Measurements from ENCODE around the gene MCRIP2. TPM values are rescaled to one million over a fixed set of nuclear protein-coding genes. Genes with fewer than 3 reads are reported as not detected.

The MCRIP2 gene
- total and polyA plus RNA-seq, 2 of the 8 experiments (the other 6 are each of a cell fraction or from before 2014, with no cell fraction given): 45.4 to 75.5 TPM

GRCh38 chr16:609316-609715 lies 32.3 kb upstream of the MCRIP2 start:
- no peak for TF ChIP-seq SIRT6 (IDR thresholded peaks at IDR 0.05; ENCODE audit: low read length)
- TF ChIP-seq TAF7 (optimal IDR thresholded peaks at IDR 0.05; ENCODE audit: borderline replicate concordance, low read depth, low read length): no peak
- no peak for TF ChIP-seq CREB1 (IDR thresholded peaks at IDR 0.05)
- TF ChIP-seq CBX8 (IDR thresholded peaks at IDR 0.05; ENCODE audit: borderline replicate concordance, low read depth, low read length): no peak
- no peak for TF ChIP-seq KDM5A (IDR thresholded peaks at IDR 0.05; ENCODE audit: low read length)
- no peak for TF ChIP-seq SP1 (IDR thresholded peaks at IDR 0.05; ENCODE audit: low read depth, low read length)
- no peak for TF ChIP-seq EGR1 (IDR thresholded peaks at IDR 0.05; ENCODE audit: borderline replicate concordance, low read depth, low read length)
- no peak for TF ChIP-seq BCL11A (IDR thresholded peaks at IDR 0.05; ENCODE audit: low read depth in 2 of 2, low read length in 2 of 2)
- no peak for TF ChIP-seq CBX5 (IDR thresholded peaks at IDR 0.05; ENCODE audit: low read depth, low read length)
- no peak for TF ChIP-seq POLR2A (IDR thresholded peaks at IDR 0.05; ENCODE audit: control extremely low read depth in 1 of 2, low read depth in 2 of 2, low read length in 2 of 2)
- no peak for TF ChIP-seq KDM1A (IDR thresholded peaks at IDR 0.05; ENCODE audit: borderline replicate concordance, low read length)
- TF ChIP-seq POLR2AphosphoS5 (IDR thresholded peaks at IDR 0.05; ENCODE audit: low read depth, low read length): no peak
- POLR2A ChIA-PET (ENCODE audit: partially characterized antibody): interaction anchor here (1.4 to 1.5 kb wide), 2 partner anchors 22 to 24 kb away, joined by 3 to 5 read pairs; partner anchors contain the start of gene WFIKKN1

More at GRCh38 chr16:609316-609715, 32.3 kb upstream of the MCRIP2 start:
- Histone ChIP-seq H3K56ac (replicated peaks; ENCODE audit: insufficient read length, low read depth, low read length) (no peak overlapping the region), H3K4me2 (ENCODE audit: insufficient read depth in 1 of 2, low read depth in 2 of 2, low read length in 2 of 2) (no peak overlapping the region), H3K4ac (replicated peaks; ENCODE audit: insufficient read length, low read depth, low read length) (no peak overlapping the region), H3K4me1 (replicated peaks in 1 of 4; ENCODE audit: control insufficient read depth in 3 of 4, insufficient read depth in 4 of 4, low read length in 3 of 4) (no peaks in the 10 kb centered on the region; a peak in 1 of 7 replicates), H3K23me2 (ENCODE audit: low read depth, low read length) (no peaks in the 10 kb centered on the region), H3K4me3 (ENCODE audit: extremely low read depth in 1 of 4, insufficient read depth in 2 of 4, low read depth in 3 of 4, low read length in 4 of 4) (no peak overlapping the region), H2AFZ (ENCODE audit: low read length) (no peak overlapping the region), H3K18ac (ENCODE audit: extremely low read depth, low read length) (no peak overlapping the region), H3K23ac (ENCODE audit: insufficient read length) (no peak overlapping the region), H2BK120ac (replicated peaks; ENCODE audit: low read depth, low read length) (no peak overlapping the region), H3K9me3 (ENCODE audit: insufficient read depth in 2 of 2, low read depth in 1 of 2, low read length in 1 of 2) (peaks cover 7 to 9% of the 10 kb centered on the region in 2 experiments; a peak in 3 of 4 replicates), H2BK20ac (ENCODE audit: low read length) (no peak overlapping the region), H4K8ac (ENCODE audit: extremely low read depth, insufficient read depth, low read length) (no peak overlapping the region), H3K27me3 (replicated peaks in 1 of 4; ENCODE audit: control insufficient read depth in 3 of 4, extremely low read depth in 1 of 4, insufficient read depth in 3 of 4, low read length in 3 of 4) (no peaks in the 10 kb centered on the region), H3K27ac (ENCODE audit: low read depth, low read length) (no peak overlapping the region), H2BK12ac (ENCODE audit: low read depth, low read length) (no peak overlapping the region), H4K5ac (ENCODE audit: insufficient read length, low read depth, low read length) (no peak overlapping the region), H2BK5ac (ENCODE audit: low read depth, low read length) (no peak overlapping the region), H3K36me3 (ENCODE audit: control insufficient read depth in 2 of 4, insufficient read depth in 4 of 4, low read length in 3 of 4) (no peaks in the 10 kb centered on the region), H3K9ac (replicated peaks in 1 of 4; ENCODE audit: extremely low read depth in 1 of 4, low read depth in 3 of 4, low read length in 3 of 4) (no peak overlapping the region), H2BK15ac (ENCODE audit: low read length) (no peak overlapping the region), H3K79me2 (ENCODE audit: control insufficient read depth in 1 of 2, insufficient read depth in 2 of 2, low read length in 2 of 2) (peaks cover 0 to 2% of the 10 kb centered on the region in 2 experiments; a peak in 1 of 4 replicates), H4K91ac (replicated peaks; ENCODE audit: insufficient read length, low read length) (no peak overlapping the region), H3K14ac (ENCODE audit: insufficient read length) (no peak overlapping the region), H2AK5ac (ENCODE audit: low read depth, low read length) (no peak overlapping the region), H3K79me1 (ENCODE audit: low read depth, low read length) (peaks cover 6% of the 10 kb centered on the region), H4K20me1 (replicated peaks in 1 of 2; ENCODE audit: control insufficient read depth in 1 of 2, insufficient read depth in 2 of 2, low read length in 2 of 2) (peaks cover 0 to 9% of the 10 kb centered on the region in 2 experiments)
- WGBS, 2 experiments (ENCODE audit: extremely low coverage in 1 of 2, insufficient coverage in 1 of 2, insufficient read length in 1 of 2, insufficient replicate concordance in 2 of 2, low coverage in 1 of 2, low lambda C conversion rate in 2 of 2, missing lambda C conversion rate in 1 of 2): 85% methylated on average over 13 of the region's 13 CpGs; no CpG with 5 or more reads in 1 of the 2 experiments
- no peak for FAIRE-seq
- no peak for DNase-seq (ENCODE audit: low read depth in 1 of 2, low spot score in 2 of 2)
- CTCF ChIA-PET (ENCODE audit: partially characterized antibody): interaction anchor here (0.7 to 5.2 kb wide), 14 partner anchors 9 to 217 kb away, joined by 3 to 29 read pairs (median 4); partner anchors contain the start of gene RAB40C

Data from H1 (cell line).